Neural crest cell (in vitro differentiated cells): ENCODE data around the gene PPP2R2C. TPM values are rescaled to one million over a fixed set of nuclear protein-coding genes. Genes with fewer than 3 reads are reported as not detected.

Experiments
- DNase-seq: peaks from one replicate; pipeline ENCODE4 v3.0.0; 2021; ENCODE audit warnings: low read depth, mixed read lengths, low spot score
- H3K27ac Mint-ChIP-seq: one replicate; pipeline ENCODE4 v1.8.0; 2021; ENCODE audit warnings: mild to moderate bottlenecking, mixed read lengths; ENCODE audit not compliant: unreplicated experiment
- H3K27me3 Mint-ChIP-seq: 2 replicates; pipeline ENCODE4 v1.8.0; 2021; ENCODE audit warnings: low read depth, mild to moderate bottlenecking, mixed read lengths
- H3K36me3 Mint-ChIP-seq: 2 replicates; pipeline ENCODE4 v1.8.0; 2021; ENCODE audit warnings: low read depth, mild to moderate bottlenecking, mixed read lengths
- H3K4me1 Mint-ChIP-seq: 2 replicates; pipeline ENCODE4 v1.8.0; 2021; ENCODE audit warnings: mixed read lengths
- H3K4me3 Mint-ChIP-seq: one replicate; pipeline ENCODE4 v1.8.0; 2021; ENCODE audit warnings: mild to moderate bottlenecking, mixed read lengths
- H3K9me3 Mint-ChIP-seq: 2 replicates; pipeline ENCODE4 v1.8.0; 2021; ENCODE audit warnings: mixed read lengths
- total RNA-seq: library from RNA; stranded (reverse); gene quantifications from 2 replicates; pipeline ENCODE4 v1.2.1, GENCODE V29; 2021
- TF ChIP-seq, protein P1 (sequence below): fragments of 200-600 bp; sonication (generic); conservative IDR thresholded peaks from 2 replicates; pipeline ENCODE4 v1.5.0; 2021; ENCODE audit warnings: antibody characterized with exemption, mild to moderate bottlenecking

PPP2R2C gene
- total RNA-seq, 1 donor from 2014 or later, result 0.35 TPM

- DNase-seq, result no peak
- TF ChIP-seq, protein P1, sequence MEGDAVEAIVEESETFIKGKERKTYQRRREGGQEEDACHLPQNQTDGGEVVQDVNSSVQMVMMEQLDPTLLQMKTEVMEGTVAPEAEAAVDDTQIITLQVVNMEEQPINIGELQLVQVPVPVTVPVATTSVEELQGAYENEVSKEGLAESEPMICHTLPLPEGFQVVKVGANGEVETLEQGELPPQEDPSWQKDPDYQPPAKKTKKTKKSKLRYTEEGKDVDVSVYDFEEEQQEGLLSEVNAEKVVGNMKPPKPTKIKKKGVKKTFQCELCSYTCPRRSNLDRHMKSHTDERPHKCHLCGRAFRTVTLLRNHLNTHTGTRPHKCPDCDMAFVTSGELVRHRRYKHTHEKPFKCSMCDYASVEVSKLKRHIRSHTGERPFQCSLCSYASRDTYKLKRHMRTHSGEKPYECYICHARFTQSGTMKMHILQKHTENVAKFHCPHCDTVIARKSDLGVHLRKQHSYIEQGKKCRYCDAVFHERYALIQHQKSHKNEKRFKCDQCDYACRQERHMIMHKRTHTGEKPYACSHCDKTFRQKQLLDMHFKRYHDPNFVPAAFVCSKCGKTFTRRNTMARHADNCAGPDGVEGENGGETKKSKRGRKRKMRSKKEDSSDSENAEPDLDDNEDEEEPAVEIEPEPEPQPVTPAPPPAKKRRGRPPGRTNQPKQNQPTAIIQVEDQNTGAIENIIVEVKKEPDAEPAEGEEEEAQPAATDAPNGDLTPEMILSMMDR, result no peak
- no peak overlapping the region for H3K27ac Mint-ChIP-seq
- H3K9me3 Mint-ChIP-seq, result no peaks in the 10 kb centered on the region
- peaks cover 20% of the 10 kb centered on the region for H3K4me1 Mint-ChIP-seq
- H3K27me3 Mint-ChIP-seq, result peaks cover 18% of the 10 kb centered on the region
- no peak overlapping the region for H3K4me3 Mint-ChIP-seq
- no peaks in the 10 kb centered on the region for H3K36me3 Mint-ChIP-seq
Measured at GRCh38 chr4:6449746-6450369, 22.6 kb downstream of the PPP2R2C start.

DNA sequence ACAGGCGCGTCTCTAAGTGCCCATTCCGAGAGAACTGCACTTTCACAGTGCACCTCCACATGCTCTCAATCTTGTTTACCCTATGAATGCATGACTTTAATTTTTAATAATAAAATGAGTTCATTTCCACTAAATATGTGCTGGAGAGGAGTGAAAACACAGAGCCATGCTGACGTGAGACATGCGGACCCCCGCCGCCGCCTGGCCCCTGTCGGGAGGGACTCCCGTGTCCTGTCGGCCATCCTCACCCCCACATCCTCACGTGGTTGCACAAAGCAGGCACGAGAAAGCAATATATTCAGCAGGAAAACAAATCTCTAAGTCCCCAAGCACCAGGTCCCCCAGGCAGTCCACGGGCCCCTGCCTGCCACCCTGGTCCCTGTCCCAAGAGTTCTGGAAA is 23.1 kb downstream of the PPP2R2C start:
- Mint-ChIP-seq H3K4me1 (peaks cover 20% of the 10 kb centered on the region), H3K27me3 (peaks cover 15% of the 10 kb centered on the region), H3K9me3 (no peaks in the 10 kb centered on the region), H3K27ac (no peak overlapping the region), H3K4me3 (no peak overlapping the region), H3K36me3 (no peaks in the 10 kb centered on the region)
- no peak for DNase-seq
- TF ChIP-seq, protein P1, result no peak

DNA sequence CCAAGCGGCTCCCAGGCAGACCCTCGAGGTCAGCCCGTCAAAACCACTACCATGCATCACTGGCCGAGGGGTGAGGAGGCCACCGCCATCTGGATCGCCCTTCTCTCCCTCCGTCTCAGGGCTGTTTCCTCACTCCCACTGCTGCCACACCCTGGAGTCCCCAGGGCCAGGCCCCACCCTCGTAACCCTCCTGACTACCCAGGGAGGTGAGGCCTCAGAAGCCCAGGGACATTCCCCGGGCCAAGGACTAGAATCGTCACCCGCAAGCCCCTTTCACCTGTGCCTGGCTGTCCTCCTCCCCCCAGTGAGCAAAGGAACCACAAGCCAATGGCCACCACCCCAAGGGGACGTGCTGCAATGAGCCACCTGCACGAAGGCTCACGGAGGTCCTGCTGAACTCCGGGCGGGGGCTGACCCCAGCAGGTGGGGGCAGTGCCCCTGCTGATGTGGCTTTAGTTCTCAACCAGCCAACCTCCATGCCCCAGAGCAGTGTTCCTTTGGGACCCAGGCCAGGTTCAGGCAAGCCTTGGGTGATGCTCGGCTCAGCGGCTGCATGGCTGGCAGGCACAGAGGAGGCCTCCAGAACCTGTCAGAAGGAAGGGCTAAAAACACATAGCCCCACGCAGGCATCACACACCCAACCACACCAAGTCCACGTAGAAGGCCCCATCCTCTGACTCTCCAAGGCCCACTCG is 23.8 kb downstream of the PPP2R2C start:
- H3K27ac Mint-ChIP-seq, result no peak overlapping the region
- no peak for DNase-seq
- peaks cover 20% of the 10 kb centered on the region for H3K4me1 Mint-ChIP-seq
- H3K27me3 Mint-ChIP-seq, result peaks cover 12% of the 10 kb centered on the region
- H3K4me3 Mint-ChIP-seq, result no peak overlapping the region
- no peaks in the 10 kb centered on the region for H3K36me3 Mint-ChIP-seq
- TF ChIP-seq, protein P1, result no peak
- H3K9me3 Mint-ChIP-seq, result no peaks in the 10 kb centered on the region

- TF ChIP-seq, protein P1, result no peak
- Mint-ChIP-seq H3K4me1 (peaks cover 20% of the 10 kb centered on the region), H3K27ac (no peak overlapping the region), H3K27me3 (peaks cover 12% of the 10 kb centered on the region), H3K4me3 (no peak overlapping the region), H3K9me3 (no peaks in the 10 kb centered on the region), H3K36me3 (no peaks in the 10 kb centered on the region)
- DNase-seq, result no peak
Measured at GRCh38 chr4:6447672-6448171, 24.7 kb downstream of the PPP2R2C start.

DNA sequence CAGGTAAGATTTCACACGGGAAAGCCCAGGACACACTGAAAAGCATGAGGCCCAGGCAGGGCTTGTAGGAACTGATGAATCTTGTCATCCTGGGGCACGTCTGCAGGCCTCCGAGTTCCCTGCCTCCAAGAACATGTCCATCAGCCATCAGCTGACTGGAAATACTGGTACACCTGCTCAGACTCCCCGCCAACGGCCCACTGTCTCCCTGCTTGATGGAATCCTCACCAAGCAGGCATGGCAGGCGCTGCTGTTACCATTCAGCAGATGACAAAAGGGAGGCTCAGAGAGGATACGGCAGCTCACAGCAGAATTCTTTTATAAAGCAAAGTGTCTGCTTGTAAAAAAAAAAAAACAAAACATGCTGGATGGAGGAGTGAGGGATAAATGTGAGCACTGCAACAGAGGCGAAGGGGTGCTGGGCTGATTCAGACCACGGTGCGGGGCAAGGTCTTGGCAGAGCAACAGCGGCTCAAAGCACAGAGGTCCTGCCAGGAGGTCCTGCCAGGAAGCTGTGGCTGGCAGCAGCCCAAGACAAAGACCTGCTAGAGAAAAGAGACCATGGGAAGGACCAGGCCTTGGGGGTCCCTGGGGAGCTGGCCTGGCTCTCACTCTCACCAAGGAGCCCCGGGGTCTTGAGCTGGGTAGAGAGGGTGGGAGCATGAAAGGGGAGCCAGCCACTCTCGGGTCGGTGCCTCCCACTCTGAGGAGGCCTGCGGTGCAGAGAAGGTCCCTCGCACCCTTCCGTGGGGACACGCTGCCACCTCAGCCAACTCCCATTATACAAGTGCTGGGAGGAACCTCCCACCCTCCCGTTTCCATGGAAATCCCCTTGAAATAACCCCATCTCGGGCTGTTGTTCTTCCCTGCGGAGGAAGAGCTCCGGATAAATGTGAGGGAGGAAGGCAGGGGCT is 25.6 kb downstream of the PPP2R2C start:
- DNase-seq, result no peak
- no peaks in the 10 kb centered on the region for H3K36me3 Mint-ChIP-seq
- H3K4me3 Mint-ChIP-seq, result no peak overlapping the region
- TF ChIP-seq, protein P1, result no peak
- peaks cover 20% of the 10 kb centered on the region for H3K4me1 Mint-ChIP-seq
- H3K9me3 Mint-ChIP-seq, result no peaks in the 10 kb centered on the region
- H3K27ac Mint-ChIP-seq, result no peak overlapping the region
- H3K27me3 Mint-ChIP-seq, result peaks cover 12% of the 10 kb centered on the region
